ENCODE data around the gene C1GALT1.

The C1GALT1 gene

GRCh38 chr7:7264306-7265040 is 82.1 kb downstream of the C1GALT1 start:
- CTCF ChIA-PET = interaction anchor here (0.6 kb wide), 1 partner anchor 101 kb away, joined by 3 read pairs; no protein-coding TSS in a partner anchor
- no peak for DNase-seq (ENCODE audit: low spot score)
- POLR2A ChIA-PET (ENCODE audit: low non-redundant PET) = no interaction called here
- TF ChIP-seq CTCF (conservative IDR thresholded peaks at IDR 0.05; ENCODE audit: low read depth) = no peak
- no peak overlapping the region for H3K27ac ChIP-seq

- POLR2A ChIA-PET (ENCODE audit: low non-redundant PET) = no interaction called here
- CTCF ChIA-PET = interaction anchor here (0.6 kb wide), 1 partner anchor 100 kb away, joined by 3 read pairs; no protein-coding TSS in a partner anchor
- DNase-seq (ENCODE audit: low spot score) = no peak
- H3K27ac ChIP-seq = no peak overlapping the region
- no peak for TF ChIP-seq CTCF (conservative IDR thresholded peaks at IDR 0.05; ENCODE audit: low read depth)
These were observed 83.0 kb downstream of the C1GALT1 start for GRCh38 chr7:7265081-7266075.

- DNase-seq (ENCODE audit: low spot score) = no peak
- no peak overlapping the region for H3K27ac ChIP-seq
- ChIA-PET CTCF (no interaction called here), POLR2A (ENCODE audit: low non-redundant PET) (no interaction called here)
- no peak for TF ChIP-seq CTCF (conservative IDR thresholded peaks at IDR 0.05; ENCODE audit: low read depth)
These were observed 84.0 kb downstream of the C1GALT1 start for GRCh38 chr7:7266257-7266881.

- no peak for DNase-seq (ENCODE audit: low spot score)
- ChIA-PET POLR2A (ENCODE audit: low non-redundant PET) (interaction anchor here (0.5 kb wide), 1 partner anchor 1009 kb away, joined by 3 read pairs; no protein-coding TSS in a partner anchor), CTCF (interaction anchor here (0.7 kb wide), 1 partner anchor 153 kb away, joined by 3 read pairs; no protein-coding TSS in a partner anchor)
- no peak for TF ChIP-seq CTCF (conservative IDR thresholded peaks at IDR 0.05; ENCODE audit: low read depth)
- H3K27ac ChIP-seq = no peak overlapping the region
These were observed 88.9 kb downstream of the C1GALT1 start for GRCh38 chr7:7271094-7271874.

- TF ChIP-seq CTCF (conservative IDR thresholded peaks at IDR 0.05; ENCODE audit: low read depth) = no peak
- ChIA-PET CTCF (interaction anchor here (0.7 kb wide), 1 partner anchor 55 kb away, joined by 3 read pairs; no protein-coding TSS in a partner anchor), POLR2A (ENCODE audit: low non-redundant PET) (interaction anchor here (0.5 kb wide), 1 partner anchor 1010 kb away, joined by 3 read pairs; no protein-coding TSS in a partner anchor)
These were observed 90.0 kb downstream of the C1GALT1 start for GRCh38 chr7:7272294-7272693.

More at GRCh38 chr7:7272294-7272693, 90.0 kb downstream of the C1GALT1 start:
- no peak for DNase-seq (ENCODE audit: low spot score)
- no peak overlapping the region for H3K27ac ChIP-seq
